T1000 (cell line): Measurements from ENCODE around the gene BCO2.

Experiments used
- DNase-seq: peaks from one replicate; lab custom pipeline; 2025; ENCODE audit warnings: mixed read lengths; lab: John Stamatoyannopoulos, UW

BCO2 gene

DNA sequence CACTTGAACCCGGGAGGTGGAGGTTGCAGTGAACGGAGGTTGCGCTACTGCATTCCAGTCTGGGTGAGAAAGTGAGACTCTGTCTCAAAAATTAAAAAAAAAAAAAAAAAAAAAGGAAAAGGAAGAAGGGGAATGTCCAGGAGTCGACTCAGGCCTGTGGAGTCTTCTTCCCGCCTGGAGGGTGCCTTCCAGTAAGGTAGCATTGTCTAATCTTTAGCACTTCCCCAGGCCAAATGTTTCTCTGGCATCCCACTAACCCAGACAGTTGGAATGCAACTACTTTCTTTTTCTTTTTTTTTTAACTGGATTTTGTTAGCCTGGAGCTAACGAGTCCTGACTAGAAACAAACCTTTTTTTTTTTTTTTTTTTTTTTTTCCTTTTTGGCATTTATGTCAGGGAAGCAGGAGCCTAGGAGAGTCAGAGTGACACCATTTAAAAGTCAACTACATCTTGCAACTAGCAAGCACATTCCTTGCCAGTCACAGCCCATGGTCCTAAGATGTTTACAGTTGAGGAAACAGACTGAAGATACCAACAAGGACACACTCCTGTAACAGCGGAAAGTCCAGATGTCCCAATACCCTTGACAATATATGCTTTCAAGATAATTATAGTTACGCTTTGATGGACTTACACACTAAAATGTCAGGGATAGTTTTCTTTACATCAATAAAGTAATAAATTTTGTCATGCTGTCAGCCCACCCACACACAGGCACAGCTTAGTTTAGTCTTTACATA is 74.7 kb downstream of the BCO2 start:
- no peak for DNase-seq

DNA sequence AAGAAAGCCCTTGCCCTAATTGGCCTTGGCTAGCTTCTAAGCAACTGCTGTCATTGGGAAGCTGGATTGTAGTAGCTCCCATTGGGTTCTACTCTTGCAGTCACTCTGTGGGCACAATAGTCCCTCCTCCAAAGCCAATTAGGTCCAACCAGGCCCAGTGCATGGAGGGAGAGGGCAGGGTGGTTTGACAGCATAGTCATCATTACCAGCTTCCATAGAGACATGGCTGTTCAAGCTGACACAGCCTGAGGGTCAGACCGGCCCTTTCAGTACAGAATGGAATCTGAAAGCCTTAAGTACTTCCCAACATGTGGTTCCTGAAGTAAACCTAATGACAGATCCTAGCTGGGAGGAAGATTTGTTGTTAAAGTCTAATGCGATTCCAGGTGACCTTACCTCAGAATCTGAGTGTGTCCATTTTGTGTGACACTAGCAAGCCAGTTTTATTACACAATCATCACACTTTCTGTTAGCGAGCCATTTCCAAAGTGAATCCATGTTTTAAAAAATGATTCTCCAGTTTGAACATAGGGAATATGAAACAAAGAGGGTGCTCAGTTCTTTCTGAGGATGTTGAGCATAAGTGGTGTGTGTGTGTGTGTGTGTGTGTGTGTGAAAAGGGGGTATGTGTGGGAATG is 78.4 kb downstream of the BCO2 start:
- DNase-seq = no peak

DNA sequence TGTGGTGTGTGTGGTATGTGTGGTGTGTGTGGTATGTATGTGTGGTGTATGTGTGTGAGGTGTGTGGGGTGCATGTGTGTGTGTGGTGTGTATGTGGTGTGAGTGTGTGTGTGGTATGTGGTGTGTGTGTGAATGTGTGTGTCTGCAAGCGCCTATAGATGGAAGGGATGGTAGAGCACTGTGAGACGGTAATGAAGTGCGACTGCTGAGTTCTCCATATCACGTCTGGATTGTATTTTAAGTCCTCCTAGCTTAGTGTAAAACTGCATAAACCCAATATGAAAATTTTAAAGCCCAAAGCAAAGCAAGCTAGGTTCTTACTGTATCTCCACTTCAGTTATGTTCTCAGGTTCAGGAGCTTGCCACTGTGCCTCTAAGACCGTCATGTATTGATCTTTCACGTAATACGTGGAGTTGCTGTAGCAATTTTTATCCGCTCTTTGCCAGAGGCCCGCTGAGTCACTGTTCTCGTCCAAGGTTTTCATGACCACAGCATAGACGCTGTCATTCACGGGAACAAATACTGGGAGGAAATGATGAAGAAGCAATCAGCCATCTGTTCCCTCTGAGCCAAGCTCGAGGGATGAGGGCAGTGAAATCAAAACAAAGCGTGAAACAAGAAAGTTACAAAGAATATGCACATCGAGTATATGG is 79.9 kb downstream of the BCO2 start:
- DNase-seq = peak; percentile 32

DNA sequence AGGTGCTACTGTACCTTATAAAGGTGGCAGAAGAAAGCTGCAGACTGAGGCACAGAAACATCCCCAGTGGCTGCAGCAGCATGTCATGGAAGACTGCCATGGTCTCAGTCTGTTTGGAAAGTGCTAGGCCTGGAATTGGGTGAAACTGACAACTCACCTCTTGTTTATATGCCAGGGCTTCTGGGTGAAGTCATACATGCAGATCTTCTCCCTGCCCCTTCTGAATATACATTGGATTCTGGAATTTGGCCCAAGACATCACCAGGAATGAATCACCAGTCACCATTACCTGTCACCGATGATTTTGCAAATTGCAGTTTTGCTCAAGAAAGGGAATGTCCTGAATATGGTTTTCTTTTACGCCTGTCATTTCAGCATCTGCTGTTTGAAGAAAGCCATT is 85.2 kb downstream of the BCO2 start, which contains the start of gene PLET1:
Gene PLET1 (minus strand): TSS at position 371 of the 400 bp plus-strand sequence. CDS start 271 bp downstream, at position 100.
- DNase-seq = no peak

DNA sequence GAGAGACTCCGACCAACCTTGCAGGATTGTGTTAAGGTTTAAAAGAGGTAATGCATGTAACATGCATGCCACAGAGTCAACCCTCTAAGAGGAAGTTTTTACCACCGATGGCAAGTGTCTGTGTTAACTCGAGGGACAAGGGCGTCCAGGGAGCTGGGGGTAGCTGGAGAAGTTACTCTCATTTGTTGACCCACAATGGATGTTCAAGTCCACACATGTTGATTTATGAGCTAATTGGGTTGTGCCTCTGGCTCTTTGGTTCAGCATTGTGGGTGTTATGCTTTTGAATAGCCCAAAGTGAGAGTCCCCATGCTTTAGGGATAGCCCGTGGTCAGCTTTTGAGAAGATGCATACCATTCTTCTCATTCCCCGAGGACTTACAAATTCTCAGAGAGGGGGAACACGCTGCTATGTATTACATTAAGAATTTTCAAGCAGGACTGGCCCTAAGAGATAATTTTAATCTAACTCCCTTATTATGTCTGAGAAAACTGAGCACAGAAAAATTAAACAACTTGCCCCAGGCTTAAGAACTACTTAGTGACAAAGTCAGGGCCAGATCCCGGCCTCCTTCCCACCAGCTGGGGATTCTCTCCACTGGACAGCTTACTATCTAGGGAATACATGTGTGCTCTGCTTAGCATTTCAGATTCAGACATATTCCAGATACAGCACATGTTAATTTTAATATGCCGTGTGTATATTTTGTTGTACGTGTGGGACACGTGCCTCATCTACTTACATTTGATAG is 90.5 kb downstream of the BCO2 start:
- DNase-seq = no peak

DNA sequence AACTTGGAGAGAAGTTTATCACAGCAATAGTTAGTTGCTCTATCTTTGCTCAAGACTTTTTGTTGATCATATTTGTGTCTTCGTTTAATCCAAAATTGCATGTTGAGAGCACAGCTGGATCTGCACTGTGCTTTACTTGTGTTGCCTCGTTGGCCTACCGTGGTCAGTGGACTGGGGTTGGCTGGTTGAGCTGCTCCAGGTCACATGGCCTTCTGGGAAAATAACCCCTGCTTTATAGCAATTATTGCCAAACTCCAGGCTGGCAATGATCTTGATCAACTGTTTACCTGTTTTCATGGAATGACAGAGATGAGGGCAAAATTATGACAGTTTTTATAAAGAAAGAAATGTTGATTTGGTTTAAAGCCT is 91.1 kb downstream of the BCO2 start:
- no peak for DNase-seq

DNA sequence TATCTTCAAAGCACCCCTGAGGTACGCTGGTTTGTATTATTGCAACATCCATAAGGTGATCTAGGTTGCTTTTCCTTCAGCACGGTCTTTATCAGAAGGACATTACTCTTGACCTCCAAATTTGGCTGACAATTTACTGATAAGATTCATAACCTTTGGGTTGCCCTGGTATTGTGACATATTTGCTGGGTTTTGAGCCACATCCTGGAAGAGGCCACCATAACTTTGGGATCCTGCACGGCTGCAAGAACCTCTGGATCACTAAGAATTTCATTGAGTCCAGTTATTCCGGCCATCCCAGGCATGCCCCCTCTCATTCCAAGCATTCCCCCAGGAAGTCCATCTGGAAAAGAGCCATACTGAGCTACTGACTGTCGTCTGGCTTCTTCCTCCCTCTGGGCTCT is 91.9 kb downstream of the BCO2 start:
- no peak for DNase-seq

DNA sequence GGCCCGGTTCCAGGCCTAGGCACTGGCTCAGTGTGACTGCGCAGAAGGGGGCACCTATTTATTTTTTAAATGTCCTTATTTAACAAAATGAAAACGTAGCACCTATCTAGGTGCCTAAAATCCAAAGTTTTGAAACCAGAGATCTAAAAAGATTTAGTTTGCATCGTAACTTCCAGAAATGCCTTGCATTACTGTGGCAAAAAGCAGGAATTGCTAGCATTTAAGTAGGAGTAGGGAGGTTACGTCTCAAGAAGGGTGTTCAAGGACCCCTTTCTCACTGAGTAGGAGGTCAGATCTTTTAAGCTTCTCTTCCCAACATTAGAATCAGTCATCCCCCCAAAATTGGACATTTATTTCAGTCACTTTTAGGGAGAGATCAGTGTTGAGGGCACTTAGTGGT is 93.1 kb downstream of the BCO2 start:
- DNase-seq = no peak
